Measurements from ENCODE around the gene RPTOR.
A peak's percentile ranks its signal among the peaks of the same experiment; 100 is the strongest.

Gene RPTOR

DNA sequence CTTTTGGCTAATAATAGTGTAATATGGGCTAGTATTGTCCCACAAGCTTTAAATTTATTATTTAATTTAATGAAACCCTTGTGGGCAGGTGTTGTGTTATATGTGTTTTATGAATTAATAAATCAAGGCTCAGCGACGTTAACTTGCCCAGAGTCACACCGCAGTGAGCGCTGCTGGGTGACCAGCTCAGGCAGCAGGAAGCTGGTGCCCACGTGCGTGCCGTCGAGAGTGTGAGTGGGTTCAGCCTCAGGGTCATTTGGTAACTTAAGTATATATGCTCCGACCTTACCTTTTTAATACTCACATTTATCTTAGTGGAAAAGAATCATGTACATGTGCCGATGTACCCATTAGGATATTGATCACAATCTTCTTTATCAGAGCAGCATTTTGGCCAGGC, 309.6 kb downstream of the RPTOR start:
- no peak for DNase-seq (ENCODE audit: insufficient read length, low spot score)
- FAIRE-seq, result no peak
- no peak for TF ChIP-seq POLR2A (IDR thresholded peaks at IDR 0.05; ENCODE audit: low read depth, low read length)

DNA sequence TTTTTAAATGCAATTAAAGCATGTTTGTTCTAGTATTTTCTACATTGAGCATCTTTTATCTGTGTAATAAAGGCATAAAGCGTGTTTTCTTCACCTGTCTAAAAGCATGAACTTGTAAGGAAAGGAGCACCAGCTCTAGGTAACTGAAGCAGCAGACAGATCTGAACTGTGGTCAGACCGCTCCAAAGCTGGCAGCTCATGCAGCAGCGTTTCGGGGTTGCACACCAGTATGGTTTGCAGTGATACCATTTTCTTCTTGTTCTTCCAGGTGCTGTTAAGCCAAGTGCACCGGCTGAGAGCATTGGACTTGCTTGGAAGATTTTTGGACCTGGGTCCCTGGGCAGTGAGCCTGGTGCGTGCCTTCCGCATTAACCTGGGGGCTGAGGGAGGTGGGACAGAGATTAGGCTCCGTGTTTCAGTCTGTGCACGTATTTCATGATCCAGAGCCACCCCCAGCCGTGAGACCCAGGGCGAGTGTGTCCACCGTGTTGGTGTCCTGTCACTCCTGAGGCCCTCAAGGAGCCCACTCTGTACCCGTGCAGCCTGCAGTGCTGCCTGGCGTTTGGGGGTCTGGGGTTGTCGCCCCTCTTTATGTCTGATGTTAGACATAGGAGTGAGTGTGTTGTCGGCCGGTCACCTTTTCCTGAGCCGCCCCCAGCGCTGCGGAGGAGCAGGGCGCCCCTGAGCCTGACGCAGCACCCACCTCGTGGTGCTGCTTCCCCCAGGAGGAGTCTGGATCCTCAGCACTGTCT, 310.7 kb downstream of the RPTOR start:
- DNase-seq (ENCODE audit: insufficient read length, low spot score) (no peak), FAIRE-seq (no peak)
- TF ChIP-seq POLR2A (IDR thresholded peaks at IDR 0.05; ENCODE audit: low read depth, low read length), result no peak

DNA sequence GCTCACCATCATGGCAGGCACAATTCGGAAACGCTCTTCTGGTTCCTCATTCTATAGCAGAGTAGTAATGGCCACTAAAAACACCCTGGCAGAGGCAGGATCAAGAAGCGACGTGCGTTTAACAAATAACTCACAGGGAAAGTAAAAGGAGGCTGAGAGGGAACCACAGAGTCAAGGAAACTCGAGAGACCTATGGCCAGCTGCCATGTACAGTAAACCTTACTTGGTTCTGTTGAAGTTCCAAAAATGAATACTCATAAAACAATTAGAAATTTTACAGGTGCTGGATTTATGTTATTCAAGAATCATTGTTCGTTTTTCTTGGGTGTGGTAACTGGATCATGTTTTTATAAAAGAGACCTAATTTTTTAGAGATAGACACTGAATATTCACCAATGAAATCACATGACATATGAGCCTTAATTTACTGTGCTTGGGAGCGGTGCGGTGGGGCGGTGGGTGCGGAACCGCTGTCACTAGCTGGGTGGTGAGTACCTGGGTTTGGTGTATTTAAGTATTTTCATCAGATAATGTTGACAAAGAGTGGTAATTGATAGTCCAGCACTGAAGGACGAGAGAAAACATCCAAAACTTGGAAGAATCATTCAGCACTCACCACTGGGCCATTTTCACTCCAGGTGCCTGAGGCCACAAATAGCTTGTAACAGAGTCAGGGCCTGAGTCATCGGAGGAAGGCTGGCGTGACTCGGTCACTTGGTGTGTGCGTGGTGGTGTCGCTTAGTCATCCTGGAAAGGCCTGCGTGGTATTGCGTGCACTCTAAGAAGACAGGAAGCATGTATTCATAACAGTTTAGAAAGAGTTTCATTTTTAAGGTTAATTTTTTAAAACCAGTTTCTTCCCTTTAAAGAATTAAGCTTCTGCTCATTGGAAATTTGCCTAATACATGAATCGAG, 311.6 kb downstream of the RPTOR start:
- FAIRE-seq (peak; percentile 15), DNase-seq (ENCODE audit: insufficient read length, low spot score) (peak; percentile 93)
- no peak for TF ChIP-seq POLR2A (IDR thresholded peaks at IDR 0.05; ENCODE audit: low read depth, low read length)

GRCh38 chr17:80856863-80857755, 312.5 kb downstream of the RPTOR start:
- DNase-seq (ENCODE audit: insufficient read length, low spot score) (no peak), FAIRE-seq (no peak)
- no peak for TF ChIP-seq POLR2A (IDR thresholded peaks at IDR 0.05; ENCODE audit: low read depth, low read length)

- no peak for FAIRE-seq
- no peak for DNase-seq (ENCODE audit: insufficient read length, low spot score)
- no peak for TF ChIP-seq POLR2A (IDR thresholded peaks at IDR 0.05; ENCODE audit: low read depth, low read length)
Measured at GRCh38 chr17:80857756-80858171, 313.1 kb downstream of the RPTOR start.

DNA sequence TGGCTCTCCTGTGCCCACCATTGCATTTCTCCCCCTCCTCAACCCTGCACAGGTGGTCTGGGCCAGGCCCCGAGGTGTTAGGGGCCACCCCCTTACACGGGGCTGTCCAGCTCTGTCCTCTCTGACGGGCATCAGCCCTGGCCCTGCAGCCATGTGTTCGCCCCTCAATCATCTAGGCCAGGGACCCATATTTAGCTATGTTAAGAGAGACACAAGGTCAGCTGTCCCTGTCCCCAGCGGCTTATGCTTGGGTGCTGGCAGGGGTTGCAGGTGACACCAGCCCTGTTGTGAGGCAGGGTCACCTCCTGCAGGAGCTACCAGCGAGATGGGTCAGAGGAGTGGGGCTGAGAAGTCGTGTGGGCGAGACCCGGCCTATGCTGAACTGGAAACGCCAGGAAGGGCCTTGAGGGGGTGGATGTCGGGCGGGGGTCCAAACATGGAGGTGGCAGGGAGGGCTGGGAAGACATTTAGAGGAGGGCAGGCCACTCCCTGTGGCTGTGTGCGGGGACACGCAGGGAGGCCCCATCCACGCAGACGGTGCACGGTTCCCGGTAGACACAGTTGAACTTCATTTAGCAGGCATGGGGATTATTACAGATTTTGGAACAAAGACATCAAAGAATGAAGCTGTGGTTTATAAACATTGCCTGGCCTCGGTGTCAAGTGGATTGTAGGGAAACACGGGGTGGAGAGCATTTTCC, 313.8 kb downstream of the RPTOR start:
- no peak for TF ChIP-seq POLR2A (IDR thresholded peaks at IDR 0.05; ENCODE audit: low read depth, low read length)
- FAIRE-seq, result no peak
- no peak for DNase-seq (ENCODE audit: insufficient read length, low spot score)

GRCh38 chr17:80859002-80859941, 314.6 kb downstream of the RPTOR start:
- DNase-seq (ENCODE audit: insufficient read length, low spot score) (no peak), FAIRE-seq (no peak)
- TF ChIP-seq POLR2A (IDR thresholded peaks at IDR 0.05; ENCODE audit: low read depth, low read length), result no peak

GRCh38 chr17:80860101-80860671, 315.5 kb downstream of the RPTOR start:
- no peak for TF ChIP-seq POLR2A (IDR thresholded peaks at IDR 0.05; ENCODE audit: low read depth, low read length)
- DNase-seq (ENCODE audit: insufficient read length, low spot score), result no peak
- FAIRE-seq, result no peak

DNA sequence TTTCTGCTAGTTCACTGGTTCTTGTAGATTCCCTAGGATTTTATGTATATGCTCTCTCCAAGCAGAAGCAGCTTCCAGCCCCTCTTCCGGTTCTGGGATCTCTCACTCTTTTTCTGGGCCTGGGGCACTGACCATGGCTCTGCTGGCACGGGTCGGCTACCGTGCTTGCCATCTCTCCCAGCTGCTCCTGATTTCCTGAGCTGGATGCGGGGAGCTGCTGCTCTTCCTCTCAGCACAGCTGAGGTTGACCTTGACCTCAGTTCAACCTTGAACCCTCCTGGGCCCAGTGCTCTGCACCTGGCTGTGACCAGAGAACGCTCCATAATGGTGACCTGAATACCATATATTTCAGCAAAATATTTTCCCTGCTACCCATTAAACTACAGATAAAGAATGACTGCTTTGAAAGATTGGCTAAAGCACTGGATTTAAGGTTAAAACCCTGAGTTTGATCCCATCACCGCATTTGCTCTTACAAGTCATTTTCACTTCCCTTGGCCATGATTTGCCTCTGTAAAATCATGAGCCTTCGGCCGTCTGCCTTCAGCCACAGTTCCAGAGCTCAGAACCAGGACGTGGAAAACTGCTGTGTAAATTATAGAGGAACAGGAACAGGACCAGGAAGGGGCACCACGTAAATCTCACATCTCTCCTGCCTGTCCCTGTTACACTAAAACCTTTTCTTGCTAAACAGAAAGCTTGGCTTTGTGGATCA, 316.2 kb downstream of the RPTOR start:
- no peak for TF ChIP-seq POLR2A (IDR thresholded peaks at IDR 0.05; ENCODE audit: low read depth, low read length)
- FAIRE-seq (no peak), DNase-seq (ENCODE audit: insufficient read length, low spot score) (no peak)

DNA sequence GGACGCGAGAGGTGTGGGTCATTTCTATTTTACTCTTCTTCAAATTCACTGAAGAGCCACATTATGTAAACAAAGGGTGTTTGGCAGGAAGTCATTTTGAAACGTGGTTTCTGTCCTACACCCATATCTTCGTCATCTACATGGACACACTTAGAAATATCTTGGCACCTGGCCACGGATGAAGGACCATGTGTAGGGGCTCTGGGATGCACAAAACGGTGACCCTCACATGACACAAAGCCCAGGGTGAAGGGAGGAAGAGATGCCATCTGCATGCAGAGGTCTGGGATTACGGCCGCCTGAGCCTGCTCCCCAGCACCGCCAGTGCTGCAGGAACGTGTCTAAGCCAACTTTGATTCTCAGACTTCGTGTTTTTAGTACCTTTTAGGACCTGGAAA, 316.8 kb downstream of the RPTOR start:
- no peak for TF ChIP-seq POLR2A (IDR thresholded peaks at IDR 0.05; ENCODE audit: low read depth, low read length)
- DNase-seq (ENCODE audit: insufficient read length, low spot score), result no peak
- no peak for FAIRE-seq

DNA sequence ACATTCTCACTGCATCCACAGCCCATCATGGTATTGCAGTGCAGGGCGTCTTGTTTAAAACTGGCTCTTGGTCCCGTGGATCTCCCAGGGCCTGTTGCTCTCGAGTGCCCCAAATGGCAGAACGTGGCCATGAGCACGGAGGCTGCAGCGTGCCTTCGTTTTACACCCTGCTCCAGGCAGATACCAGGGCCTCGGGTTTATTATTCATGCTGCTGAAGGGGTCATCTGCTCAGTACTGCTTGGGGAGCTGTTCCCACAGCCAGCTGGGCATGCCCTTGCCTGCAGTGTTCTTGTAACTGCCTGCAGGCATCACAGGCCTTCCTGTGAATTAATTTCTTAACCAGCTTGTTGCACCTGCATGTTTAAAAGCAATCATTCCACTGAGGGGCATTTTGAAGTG, 317.3 kb downstream of the RPTOR start:
- no peak for FAIRE-seq

More for the DNA sequence above, 317.3 kb downstream of the RPTOR start:
- no peak for TF ChIP-seq POLR2A (IDR thresholded peaks at IDR 0.05; ENCODE audit: low read depth, low read length)
- no peak for DNase-seq (ENCODE audit: insufficient read length, low spot score)
